ENCODE measurements around the gene APLP2. TPM values are rescaled to one million over a fixed set of nuclear protein-coding genes. Genes with fewer than 3 reads are reported as not detected.

Gene APLP2
- polyA plus RNA-seq, 3 donors = 486 to 622 (median 591) TPM

DNA sequence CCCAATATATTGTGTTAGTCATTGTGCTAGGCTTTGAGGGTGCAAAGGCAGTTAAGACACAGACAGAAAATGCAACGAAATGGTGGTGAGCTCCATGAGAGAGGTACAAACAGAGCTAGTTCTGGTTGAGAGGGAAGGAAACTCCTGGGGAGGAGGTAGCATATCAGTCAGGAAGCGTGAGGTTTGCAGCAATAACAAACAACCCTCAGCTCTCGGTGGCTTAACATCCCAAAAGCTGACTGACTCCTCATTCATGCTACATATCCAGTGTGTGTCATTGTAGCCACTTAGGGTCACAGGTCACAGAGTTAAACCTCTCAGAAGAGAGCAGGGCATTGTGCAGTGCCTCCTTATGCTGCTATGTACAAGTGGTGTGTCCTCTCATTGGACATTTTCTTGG, 88.1 kb downstream of the APLP2 start:
- Histone ChIP-seq H3K79me2 (ENCODE audit: insufficient read depth, low read length) (peaks cover 25% of the 10 kb centered on the region), H2AFZ (ENCODE audit: insufficient read depth, low read depth, low read length, poor library complexity, severe bottlenecking) (no peak overlapping the region), H3K4me3 (replicated peaks in 1 of 3; ENCODE audit: low read depth in 2 of 3, low read length in 3 of 3) (no peak overlapping the region), H3K27me3 (ENCODE audit: control insufficient read depth in 2 of 2, insufficient read depth in 2 of 2, low read length in 2 of 2) (peaks cover 0 to 14% of the 10 kb centered on the region in 2 donors), H3K36me3 (replicated peaks in 1 of 2; ENCODE audit: control insufficient read depth in 1 of 2, insufficient read depth in 2 of 2, low read length in 2 of 2) (no peaks in the 10 kb centered on the region), H3K9ac (ENCODE audit: insufficient read depth, low read length, poor library complexity, severe bottlenecking) (no peak overlapping the region), H3K27ac (ENCODE audit: low read depth in 1 of 2, low read length in 2 of 2) (no peak overlapping the region), H4K20me1 (ENCODE audit: insufficient read depth, low read length) (peaks cover 15% of the 10 kb centered on the region), H3K4me2 (replicated peaks; ENCODE audit: extremely low read depth, low read length, poor library complexity, severe bottlenecking) (no peak overlapping the region), H3K9me3 (replicated peaks in 1 of 2; ENCODE audit: control insufficient read depth in 1 of 2, insufficient read depth in 1 of 2, low read length in 2 of 2) (no peaks in the 10 kb centered on the region), H3K4me1 (ENCODE audit: control insufficient read depth in 1 of 2, insufficient read depth in 2 of 2, low read length in 2 of 2) (peaks cover 67 to 80% of the 10 kb centered on the region in 2 donors)
- TF ChIP-seq, protein P1, sequence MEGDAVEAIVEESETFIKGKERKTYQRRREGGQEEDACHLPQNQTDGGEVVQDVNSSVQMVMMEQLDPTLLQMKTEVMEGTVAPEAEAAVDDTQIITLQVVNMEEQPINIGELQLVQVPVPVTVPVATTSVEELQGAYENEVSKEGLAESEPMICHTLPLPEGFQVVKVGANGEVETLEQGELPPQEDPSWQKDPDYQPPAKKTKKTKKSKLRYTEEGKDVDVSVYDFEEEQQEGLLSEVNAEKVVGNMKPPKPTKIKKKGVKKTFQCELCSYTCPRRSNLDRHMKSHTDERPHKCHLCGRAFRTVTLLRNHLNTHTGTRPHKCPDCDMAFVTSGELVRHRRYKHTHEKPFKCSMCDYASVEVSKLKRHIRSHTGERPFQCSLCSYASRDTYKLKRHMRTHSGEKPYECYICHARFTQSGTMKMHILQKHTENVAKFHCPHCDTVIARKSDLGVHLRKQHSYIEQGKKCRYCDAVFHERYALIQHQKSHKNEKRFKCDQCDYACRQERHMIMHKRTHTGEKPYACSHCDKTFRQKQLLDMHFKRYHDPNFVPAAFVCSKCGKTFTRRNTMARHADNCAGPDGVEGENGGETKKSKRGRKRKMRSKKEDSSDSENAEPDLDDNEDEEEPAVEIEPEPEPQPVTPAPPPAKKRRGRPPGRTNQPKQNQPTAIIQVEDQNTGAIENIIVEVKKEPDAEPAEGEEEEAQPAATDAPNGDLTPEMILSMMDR (IDR thresholded peaks at IDR 0.05) = no peak
- Mint-ChIP-seq H3K9me3 (peaks cover 0 to 6% (median 0%) of the 10 kb centered on the region in 7 donors), H3K4me3 (no peak overlapping the region), H3K27me3 (ENCODE audit: low read depth in 3 of 3) (peaks cover 16 to 26% (median 17%) of the 10 kb centered on the region in 3 donors), H3K4me1 (peaks cover 79% of the 10 kb centered on the region), H3K36me3 (peaks cover 5 to 8% of the 10 kb centered on the region in 2 donors), H3K27ac (peak overlapping the region in 1 of 7 donors; percentile 5)
- WGBS (ENCODE audit: insufficient coverage) = 86% methylated on average over 1 of the region's 3 CpGs
- DNase-seq = no peak
- intact Hi-C loops (cut with micrococcal nuclease) = no loop called here

DNA sequence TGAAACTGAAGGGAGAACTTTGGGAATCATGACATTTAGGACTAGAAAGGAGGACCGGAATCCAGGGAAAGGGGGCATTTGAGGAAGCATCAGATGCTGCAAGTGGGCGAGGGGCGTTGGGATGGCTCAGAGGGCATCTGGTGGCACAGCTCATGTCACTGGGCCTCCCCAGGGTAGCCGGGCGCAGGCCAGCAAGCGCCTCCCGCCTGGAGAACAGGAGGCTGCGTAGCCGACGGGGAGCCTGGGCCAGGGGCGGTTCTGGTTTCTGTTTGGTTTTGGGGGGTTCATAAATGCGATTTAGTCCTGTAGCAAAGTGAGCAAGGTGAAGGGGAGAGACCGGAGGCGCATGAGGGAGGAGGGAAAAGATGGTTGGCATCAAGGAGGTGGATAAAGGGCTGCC, 89.4 kb downstream of the APLP2 start:
- peak overlapping the region; percentile 79 for H3K4me2 ChIP-seq (replicated peaks; ENCODE audit: extremely low read depth, low read length, poor library complexity, severe bottlenecking)
- H3K36me3 Mint-ChIP-seq = peaks cover 5 to 8% of the 10 kb centered on the region in 2 donors
- DNase-seq = no peak
- intact Hi-C loops (cut with micrococcal nuclease) = no loop called here
- WGBS (ENCODE audit: insufficient coverage) = 88% methylated on average over 14 of the region's 14 CpGs
- peaks cover 84% of the 10 kb centered on the region for H3K4me1 Mint-ChIP-seq
- TF ChIP-seq, protein P1 (IDR thresholded peaks at IDR 0.05) = no peak
- H3K9ac ChIP-seq (ENCODE audit: insufficient read depth, low read length, poor library complexity, severe bottlenecking) = no peak overlapping the region
- no peaks in the 10 kb centered on the region for H3K36me3 ChIP-seq (replicated peaks in 1 of 2; ENCODE audit: control insufficient read depth in 1 of 2, insufficient read depth in 2 of 2, low read length in 2 of 2)
- H3K27ac Mint-ChIP-seq = peak overlapping the region in 1 of 7 donors; percentile 62
- no peaks in the 10 kb centered on the region for H3K9me3 ChIP-seq (replicated peaks in 1 of 2; ENCODE audit: control insufficient read depth in 1 of 2, insufficient read depth in 1 of 2, low read length in 2 of 2)
- peak overlapping the region; percentile 57 to 82 for H3K4me3 Mint-ChIP-seq
- H3K27me3 ChIP-seq (ENCODE audit: control insufficient read depth in 2 of 2, insufficient read depth in 2 of 2, low read length in 2 of 2) = peaks cover 0 to 14% of the 10 kb centered on the region in 2 donors
- H4K20me1 ChIP-seq (ENCODE audit: insufficient read depth, low read length) = peaks cover 15% of the 10 kb centered on the region
- peaks cover 33% of the 10 kb centered on the region for H3K79me2 ChIP-seq (ENCODE audit: insufficient read depth, low read length)
- H2AFZ ChIP-seq (ENCODE audit: insufficient read depth, low read depth, low read length, poor library complexity, severe bottlenecking) = no peak overlapping the region
- peaks cover 16 to 26% (median 17%) of the 10 kb centered on the region in 3 donors for H3K27me3 Mint-ChIP-seq (ENCODE audit: low read depth in 3 of 3)
- peak overlapping the region in 1 of 3 experiments; percentile 75 for H3K4me3 ChIP-seq (replicated peaks in 1 of 3; ENCODE audit: low read depth in 2 of 3, low read length in 3 of 3)
- H3K9me3 Mint-ChIP-seq = peaks cover 0 to 6% (median 0%) of the 10 kb centered on the region in 7 donors
- peaks cover 74 to 82% of the 10 kb centered on the region in 2 donors for H3K4me1 ChIP-seq (ENCODE audit: control insufficient read depth in 1 of 2, insufficient read depth in 2 of 2, low read length in 2 of 2)
- H3K27ac ChIP-seq (ENCODE audit: low read depth in 1 of 2, low read length in 2 of 2) = no peak overlapping the region
